HG02852 (cell line): ENCODE results near the gene OPCML.

Experiments
- ATAC-seq: cut with Tn5 transposase; IDR thresholded peaks from one replicate; pipeline ENCODE4 v1.9.1; 2021; ENCODE audit warnings: mild to moderate bottlenecking, moderate library complexity; ENCODE audit not compliant: unreplicated experiment

The OPCML gene

GRCh38 chr11:132464939-132465338 is 1067.4 kb downstream of the OPCML start:
- ATAC-seq, result no peak

- no peak for ATAC-seq
Observed at GRCh38 chr11:132464003-132464342, 1068.3 kb downstream of the OPCML start.

GRCh38 chr11:132463295-132464002 is 1068.9 kb downstream of the OPCML start:
- no peak for ATAC-seq

GRCh38 chr11:132459736-132460135 is 1072.6 kb downstream of the OPCML start:
- ATAC-seq, result no peak

GRCh38 chr11:132457445-132457844 is 1074.9 kb downstream of the OPCML start:
- no peak for ATAC-seq

GRCh38 chr11:132456751-132457328 is 1075.5 kb downstream of the OPCML start:
- ATAC-seq, result no peak

GRCh38 chr11:132455044-132455443 is 1077.3 kb downstream of the OPCML start:
- no peak for ATAC-seq

- no peak for ATAC-seq
Observed at GRCh38 chr11:132453406-132453805, 1078.9 kb downstream of the OPCML start.

GRCh38 chr11:132452616-132453015 is 1079.7 kb downstream of the OPCML start:
- ATAC-seq, result no peak

- no peak for ATAC-seq
Observed at GRCh38 chr11:132451942-132452601, 1080.2 kb downstream of the OPCML start.

- no peak for ATAC-seq
Observed at GRCh38 chr11:132450631-132451030, 1081.7 kb downstream of the OPCML start.

GRCh38 chr11:132448334-132448995 is 1083.8 kb downstream of the OPCML start:
- ATAC-seq, result no peak

GRCh38 chr11:132447761-132448160 is 1084.5 kb downstream of the OPCML start:
- no peak for ATAC-seq

- ATAC-seq, result no peak
Observed at GRCh38 chr11:132445859-132446291, 1086.4 kb downstream of the OPCML start.

GRCh38 chr11:132444911-132445310 is 1087.4 kb downstream of the OPCML start:
- ATAC-seq, result no peak

- no peak for ATAC-seq
Observed at GRCh38 chr11:132439711-132440255, 1092.5 kb downstream of the OPCML start.

- ATAC-seq, result no peak
Observed at GRCh38 chr11:132438418-132438817, 1093.9 kb downstream of the OPCML start.

- no peak for ATAC-seq
Observed at GRCh38 chr11:132430429-132431062, 1101.8 kb downstream of the OPCML start.

- no peak for ATAC-seq
Observed at GRCh38 chr11:132429685-132430084, 1102.6 kb downstream of the OPCML start.

- ATAC-seq, result no peak
Observed at GRCh38 chr11:132427611-132428010, 1104.7 kb downstream of the OPCML start.

GRCh38 chr11:132424433-132424832 is 1107.9 kb downstream of the OPCML start:
- ATAC-seq, result no peak
